SW480 (cell line): Measurements from ENCODE around the gene PTX3.

Experiments
- DNase-seq: peaks from one replicate; pipeline ENCODE4 v3.0.0-alpha.2; 2016; ENCODE audit warnings: low spot score

PTX3 gene

DNA sequence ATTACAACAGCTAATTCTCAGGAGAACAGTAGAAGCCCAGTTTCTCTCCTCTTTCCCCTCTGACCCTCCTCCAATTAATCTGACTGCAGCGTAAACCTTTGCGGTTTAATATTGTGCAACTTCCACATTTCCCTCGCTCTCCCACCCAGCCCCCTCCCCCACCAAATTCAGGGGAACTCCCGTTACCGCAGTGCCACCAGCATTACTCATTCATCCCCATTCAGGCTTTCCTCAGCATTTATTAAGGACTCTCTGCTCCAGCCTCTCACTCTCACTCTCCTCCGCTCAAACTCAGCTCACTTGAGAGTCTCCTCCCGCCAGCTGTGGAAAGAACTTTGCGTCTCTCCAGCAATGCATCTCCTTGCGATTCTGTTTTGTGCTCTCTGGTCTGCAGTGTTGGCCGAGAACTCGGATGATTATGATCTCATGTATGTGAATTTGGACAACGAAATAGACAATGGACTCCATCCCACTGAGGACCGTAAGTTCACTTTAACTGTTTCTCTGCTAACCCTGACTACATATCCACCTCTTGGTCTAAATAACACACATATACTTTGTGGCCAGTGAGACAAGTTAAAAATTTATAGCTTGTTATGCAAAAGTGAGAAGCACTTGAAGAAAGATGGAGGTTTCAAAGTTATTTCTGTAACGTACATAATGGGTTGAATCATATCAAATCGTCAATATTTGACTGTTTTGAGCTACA, at the start of gene PTX3:
Gene PTX3, plus strand, starts transcription at position 268 of the 709 bp plus-strand sequence. Its CDS starts 84 bp downstream, at position 352.
- no peak for DNase-seq

DNA sequence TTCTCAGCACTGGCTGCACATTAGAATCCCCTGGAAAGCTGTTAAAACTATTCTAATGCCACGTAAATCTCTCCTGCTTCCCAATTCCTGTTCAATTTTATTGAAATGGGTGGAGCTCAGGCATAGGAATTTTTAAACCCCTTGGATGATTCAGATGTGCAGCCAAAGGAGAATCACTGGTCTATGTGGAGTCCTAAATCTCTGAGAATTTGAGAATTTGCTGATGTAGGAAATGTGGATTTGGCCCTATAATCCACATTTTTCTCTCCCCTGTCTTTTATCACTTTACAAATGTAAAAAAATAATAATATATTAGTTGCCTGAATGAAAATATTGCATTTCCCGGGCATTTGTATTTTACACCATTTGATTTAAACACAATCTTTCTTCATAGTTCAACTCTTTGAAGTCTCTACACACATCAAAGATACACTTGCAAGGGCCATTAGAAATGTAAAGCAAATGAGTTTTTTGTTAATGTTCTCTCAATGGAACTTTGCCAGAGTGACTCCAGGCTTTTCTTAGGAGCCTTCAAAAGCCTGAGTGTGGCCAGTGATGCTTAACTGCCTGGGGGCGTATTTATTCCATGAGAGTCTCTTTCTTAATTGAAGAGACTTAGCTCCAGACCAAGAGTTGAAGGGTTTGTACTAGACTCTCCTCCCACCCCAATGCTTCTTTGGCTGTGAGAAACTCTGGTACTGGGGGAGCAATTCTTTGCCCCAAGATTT, 48.8 kb upstream of the PTX3 start:
- DNase-seq: no peak

DNA sequence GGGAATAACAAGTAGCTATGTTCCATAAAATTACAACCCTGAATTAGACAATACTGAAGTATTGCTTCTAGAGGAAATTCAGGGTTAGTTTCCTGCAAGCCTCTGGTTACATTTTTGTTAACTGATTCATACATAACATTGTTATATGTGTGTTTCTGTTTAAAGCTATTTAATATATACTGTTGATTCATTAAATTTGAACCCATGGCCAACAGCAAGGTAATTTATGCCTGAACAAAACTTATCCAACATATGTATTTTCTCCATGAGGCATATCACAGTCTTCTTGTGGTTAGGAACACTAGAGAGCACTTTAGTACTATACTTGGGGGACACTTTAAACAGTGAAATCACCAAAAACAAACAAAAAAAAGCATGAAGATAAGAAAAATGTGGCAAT, 47.7 kb upstream of the PTX3 start:
- no peak for DNase-seq

DNA sequence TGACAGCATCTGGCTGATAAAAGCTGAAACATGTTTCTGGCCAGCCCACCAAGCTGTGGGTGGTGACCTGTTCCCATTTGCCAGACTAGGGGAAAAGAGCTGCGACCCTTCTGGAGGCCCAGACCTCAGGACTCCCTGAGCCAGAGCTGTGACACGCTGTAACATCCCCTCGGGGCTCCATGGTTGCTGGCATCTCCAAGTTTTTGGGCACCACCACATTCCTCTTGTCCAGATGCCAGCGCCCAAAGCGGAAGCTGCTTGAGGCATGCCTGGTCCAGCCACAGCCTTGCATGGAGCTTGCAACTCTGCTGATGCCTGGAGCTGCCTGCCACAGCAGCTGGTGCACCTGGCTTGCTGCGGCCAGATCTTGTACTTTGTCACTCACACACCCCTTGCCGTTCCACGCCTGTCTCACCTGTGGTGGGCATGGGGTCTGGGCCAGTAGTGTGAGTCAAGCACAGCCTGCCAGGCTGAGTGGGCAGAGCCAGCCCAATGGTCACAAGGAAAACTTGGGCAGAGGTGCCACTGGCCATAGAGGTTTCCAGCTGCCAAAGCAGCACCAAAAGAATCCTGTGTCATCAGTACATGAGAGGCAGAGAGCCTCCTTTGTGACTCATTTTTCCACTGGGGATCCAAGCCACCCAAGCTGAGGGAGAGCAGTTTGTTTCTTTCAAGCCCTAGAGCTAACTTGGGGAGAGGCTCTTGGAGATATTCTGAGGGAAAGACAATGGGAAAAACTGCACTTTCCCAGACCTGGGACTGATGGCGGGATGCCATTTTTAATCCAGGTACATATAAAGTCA, 45.7 kb upstream of the PTX3 start:
- no peak for DNase-seq

DNA sequence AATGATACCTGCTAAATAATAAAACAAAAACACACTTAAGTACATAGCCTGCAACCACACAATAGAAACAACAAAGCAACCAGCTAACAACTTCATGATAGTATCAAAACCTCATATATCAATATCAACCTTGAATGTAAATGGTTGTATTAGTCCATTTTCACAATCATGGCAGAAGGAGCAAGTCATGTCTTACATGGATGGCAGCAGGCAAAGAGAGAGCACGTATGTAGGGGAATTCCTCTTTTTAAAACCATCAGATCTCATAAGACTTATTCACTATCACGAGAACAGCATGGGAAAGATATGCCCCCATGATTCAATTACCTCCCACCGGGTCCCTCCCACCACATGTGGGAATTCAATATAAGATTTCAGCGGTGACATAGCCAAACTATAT, 44.5 kb upstream of the PTX3 start:
- no peak for DNase-seq

DNA sequence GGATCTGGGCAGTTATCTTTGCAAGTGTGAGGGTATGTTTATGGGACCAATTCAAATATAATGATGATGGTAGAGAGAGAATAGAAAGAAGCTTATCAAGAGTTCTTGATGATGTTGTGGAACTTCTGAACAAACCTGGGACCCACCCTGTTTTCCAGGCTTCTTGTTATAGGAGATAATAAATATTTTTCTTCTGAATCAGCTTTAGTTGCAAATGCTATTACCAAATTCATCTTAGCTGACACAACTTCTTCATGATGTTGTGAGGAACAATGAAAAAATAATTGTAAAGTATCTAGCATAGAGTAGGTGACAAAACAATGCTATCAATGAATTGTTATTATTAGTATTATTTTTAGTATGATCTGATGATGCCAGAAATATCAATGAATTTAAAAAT, 43.5 kb upstream of the PTX3 start:
- no peak for DNase-seq

DNA sequence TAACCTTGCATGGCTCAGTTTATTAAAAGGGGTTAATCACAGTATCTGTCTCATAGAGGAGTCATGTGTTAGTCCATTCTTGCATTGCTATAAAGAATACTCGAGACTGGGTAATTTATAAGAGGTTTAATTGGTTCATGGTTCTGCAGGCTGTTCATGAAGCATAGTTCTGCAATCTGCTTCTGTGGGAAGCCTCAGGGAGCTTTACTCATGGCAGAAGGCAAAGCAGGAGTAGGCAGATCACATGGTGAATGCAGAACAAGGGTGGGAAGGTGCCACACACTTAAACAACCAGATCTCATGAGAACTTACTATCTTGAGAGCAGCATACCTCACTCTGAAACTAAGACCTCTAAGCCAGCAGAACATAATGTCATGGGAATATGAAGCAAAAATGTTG, 42.2 kb upstream of the PTX3 start:
- no peak for DNase-seq

DNA sequence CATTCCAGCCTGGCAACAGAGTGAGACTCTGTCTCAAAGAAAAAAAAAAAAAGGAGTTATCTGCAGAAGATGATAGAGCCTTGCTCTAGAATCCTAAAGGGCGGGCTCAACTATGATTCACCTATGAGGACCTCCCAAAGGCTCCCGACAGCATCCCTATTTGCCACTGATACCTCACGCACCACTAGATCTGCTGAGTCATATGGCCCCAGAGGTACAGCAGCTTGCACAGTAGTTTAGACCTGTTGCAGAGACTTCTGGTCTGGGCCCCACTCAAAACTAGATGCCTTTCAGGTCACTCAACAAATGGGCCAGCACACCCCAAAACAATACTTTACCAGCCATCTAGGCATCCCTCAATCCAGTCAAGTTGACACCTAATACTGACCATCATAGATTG, 38.1 kb upstream of the PTX3 start:
- no peak for DNase-seq

DNA sequence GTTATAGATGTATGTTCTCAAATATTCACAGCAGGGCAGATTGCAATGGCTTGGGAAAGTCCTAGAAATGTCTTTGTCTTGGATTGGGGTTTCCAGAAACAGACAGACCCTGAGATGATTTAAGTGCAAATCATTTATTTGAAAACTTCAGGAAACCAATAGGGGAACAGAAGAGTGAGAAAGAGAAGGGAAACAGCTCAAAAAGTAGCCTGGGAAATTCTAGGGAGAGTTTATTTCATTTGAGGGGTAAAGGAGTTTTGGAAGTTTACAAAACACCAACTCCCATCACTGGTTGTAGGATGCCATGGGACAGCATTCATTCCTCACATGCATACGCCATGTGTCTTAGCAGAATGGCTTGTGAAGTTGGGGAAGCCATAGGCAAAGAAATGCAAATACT, 32.3 kb upstream of the PTX3 start:
- DNase-seq: no peak

DNA sequence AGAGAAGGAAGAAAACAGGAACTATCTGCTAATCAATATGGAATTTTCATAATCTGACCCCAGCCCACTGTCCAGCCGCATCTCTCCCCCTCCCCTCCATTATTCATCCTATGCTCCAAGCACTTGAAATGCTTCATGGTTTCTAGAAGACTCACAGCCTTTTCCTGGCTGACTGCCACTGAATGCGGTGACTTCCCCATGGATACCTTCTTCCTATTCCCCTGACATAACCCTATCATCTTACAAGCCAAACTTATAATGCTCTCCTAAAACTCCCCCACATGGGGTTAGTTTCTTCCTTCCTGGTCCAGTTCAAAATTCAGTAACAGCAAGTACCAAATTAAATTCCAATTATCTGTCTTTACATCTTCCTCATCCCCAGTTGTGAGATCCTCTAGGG, 31.2 kb upstream of the PTX3 start:
- DNase-seq: no peak

DNA sequence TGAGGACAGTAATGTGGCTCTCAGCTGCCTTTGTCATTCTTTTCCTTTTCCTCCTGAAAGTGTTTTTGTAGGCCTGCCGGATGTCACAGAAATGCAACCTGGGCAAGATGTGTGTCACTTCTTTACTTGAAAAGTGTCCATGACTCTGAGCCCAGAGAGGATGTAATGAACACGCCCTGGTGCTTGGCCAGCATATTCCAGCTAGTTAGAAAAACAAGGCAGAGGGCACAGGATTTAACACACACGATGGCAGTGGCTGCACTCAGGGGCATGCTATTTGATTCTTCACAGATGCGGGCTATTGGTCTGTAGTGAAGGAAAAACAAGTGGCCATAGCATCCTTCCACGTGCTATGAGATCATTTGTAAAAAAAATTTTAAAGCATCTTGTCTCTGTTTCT, 30.3 kb upstream of the PTX3 start:
- DNase-seq: no peak

DNA sequence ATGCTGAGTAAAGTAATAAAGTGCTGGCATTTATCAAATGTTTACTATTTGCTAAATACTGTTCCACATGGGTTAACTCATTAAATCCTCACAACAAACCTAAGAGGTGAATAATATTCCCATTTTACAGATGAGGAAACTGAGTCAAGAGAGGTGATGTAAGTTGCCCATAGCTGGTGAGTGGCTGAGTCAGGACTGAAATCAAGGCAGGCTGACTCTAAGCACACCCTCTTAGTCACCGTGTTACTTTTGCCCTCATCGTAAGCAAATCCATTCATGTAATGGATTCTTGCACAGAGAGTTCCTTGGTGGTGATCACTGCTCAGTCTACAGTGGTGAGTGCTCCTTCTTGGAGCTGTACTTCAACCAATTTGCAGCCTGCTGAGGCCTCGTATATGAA, 28.9 kb upstream of the PTX3 start:
- DNase-seq: no peak

DNA sequence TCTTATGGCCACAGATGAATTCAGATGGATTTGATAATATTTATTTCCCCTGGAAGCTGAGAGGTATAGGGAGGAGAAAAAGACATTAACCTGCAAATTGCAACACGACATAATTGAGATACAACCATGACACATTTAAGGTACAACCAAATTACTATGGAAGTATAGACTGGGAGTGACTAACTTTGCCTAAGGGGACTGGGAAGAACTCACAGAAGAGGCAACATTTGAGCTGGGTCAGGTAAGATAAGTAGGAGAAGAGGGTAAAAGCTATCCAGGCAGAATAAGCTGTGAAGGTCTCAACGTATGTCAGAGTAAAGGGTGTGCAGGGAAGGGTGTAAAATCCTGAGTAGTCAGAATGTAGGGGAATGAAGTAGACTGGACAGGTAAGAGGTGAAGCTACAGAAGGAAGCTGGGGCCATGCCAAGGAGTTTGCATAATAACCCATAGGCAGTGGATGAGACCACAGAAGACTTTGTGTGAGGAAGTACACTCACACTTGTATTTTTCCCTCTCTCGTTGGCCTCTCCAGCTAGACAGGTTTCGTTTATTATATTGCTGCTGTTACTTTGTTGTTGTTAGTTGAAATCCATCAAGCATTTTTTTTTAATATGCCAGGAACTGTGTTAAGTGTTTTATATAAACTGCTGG, 28.0 kb upstream of the PTX3 start:
- no peak for DNase-seq

DNA sequence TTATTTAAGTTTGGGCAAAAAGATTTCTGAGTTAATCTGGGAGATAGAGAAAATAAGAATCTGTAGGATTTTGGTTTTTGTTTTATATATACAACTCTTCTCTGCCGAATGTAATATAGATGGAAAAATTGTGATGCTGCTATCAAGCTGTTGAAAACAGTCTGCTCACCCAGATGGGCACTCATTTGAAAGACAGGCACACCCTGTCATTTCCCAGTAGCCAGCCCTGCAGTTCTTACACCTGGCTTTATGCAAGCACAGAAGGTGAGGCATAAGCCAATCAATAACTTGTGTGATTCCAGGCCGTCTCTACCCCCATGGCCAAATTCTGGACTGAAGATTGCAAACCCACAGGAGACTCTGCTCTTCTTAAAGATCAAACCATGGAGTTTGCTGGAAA, 27.1 kb upstream of the PTX3 start:
- no peak for DNase-seq

DNA sequence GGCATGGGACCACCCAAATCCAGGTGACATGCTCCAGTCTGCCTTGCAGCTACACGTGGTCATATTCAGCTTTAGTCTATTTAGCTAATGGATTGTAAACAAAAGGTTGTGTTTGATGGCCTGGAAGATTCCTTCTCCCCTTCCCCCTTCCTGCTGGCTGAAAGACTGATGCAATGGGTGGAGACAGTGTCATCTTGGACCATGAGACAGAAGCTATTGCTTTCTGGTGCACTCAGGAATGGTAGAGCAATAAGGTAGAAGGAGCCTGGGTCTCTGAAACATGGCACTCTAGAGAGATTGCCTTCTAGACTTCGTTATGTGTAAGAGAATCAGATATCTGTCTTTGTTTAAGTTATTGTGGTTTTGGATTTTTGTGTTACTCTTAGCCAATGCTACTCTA, 25.7 kb upstream of the PTX3 start:
- DNase-seq: no peak

DNA sequence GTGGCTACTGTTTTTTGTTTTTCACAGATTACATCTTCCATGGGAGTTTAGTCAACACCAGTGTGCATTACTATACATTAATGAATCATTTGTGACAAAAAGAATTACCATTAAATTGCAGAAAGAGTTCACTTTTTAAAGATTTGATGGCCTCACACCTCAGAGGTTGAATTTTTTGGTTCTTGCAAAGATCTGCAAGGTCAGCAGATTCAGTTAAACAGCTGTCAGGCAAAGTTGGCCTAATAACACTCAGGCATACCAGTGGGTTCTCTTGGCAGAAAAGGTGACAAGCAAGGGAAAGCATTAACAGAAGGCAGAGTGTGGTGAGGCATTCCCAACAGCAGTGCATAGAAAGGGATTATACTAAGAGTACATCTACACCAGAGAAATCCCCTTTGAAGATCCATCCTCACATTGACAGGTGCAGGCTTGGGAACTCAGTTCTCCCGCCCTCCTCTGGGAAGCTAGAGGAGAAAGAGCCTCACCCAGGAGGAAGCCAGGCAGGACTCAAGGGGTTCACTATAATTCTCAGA, 24.3 kb upstream of the PTX3 start:
- no peak for DNase-seq

DNA sequence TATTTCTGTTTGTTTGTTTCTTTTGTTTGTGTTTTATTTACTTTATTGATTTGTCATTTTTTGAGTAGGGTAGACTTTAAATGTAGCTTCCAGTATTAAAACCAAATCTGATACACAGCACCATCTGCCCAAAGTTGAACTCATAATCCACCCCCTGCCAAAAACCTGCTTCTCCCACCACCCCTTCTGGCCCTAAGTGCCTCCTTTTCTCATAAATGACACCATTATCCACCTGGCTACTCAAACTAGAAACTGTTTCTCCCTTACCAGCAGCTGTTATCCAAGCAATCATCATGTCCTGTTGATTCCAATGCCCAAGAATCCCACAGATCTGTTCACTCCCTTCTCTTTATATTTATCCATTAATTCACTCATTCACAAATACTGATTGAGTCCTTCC, 21.8 kb upstream of the PTX3 start:
- no peak for DNase-seq

DNA sequence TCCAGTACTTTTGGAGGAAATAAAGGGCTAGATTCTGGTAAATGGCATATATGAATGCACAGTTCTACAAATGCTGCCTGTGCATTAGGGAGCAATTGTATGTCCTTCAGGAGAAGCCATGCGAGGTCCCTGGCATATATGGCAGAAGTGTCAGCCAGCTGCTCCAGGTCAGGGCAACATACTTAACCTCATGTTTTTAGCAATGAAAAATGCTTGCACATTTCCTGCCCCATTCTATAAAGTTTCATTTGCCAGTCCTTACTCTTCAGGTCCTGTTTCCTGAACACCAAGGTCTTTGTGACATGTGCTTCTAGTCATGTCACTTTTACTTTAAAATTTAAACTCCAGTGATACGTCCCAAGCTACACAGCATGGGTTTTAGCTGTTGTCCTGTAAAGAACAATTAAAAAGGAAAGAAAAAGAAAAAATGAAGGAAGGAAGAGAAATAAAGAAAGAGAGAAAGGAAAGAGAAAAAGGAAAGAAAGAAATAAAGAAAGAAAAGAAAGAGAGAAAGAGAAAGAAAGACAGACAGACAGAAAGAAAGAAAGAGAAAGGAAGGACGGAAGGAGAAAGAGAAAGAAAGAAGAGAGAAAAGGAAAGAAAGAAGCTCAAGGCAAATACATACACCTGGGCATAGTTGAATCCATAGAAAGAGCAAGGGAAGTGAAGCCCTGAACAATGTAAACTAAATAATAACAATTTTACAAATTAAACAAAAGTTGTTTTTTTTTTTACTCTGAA, 20.1 kb upstream of the PTX3 start:
- no peak for DNase-seq

DNA sequence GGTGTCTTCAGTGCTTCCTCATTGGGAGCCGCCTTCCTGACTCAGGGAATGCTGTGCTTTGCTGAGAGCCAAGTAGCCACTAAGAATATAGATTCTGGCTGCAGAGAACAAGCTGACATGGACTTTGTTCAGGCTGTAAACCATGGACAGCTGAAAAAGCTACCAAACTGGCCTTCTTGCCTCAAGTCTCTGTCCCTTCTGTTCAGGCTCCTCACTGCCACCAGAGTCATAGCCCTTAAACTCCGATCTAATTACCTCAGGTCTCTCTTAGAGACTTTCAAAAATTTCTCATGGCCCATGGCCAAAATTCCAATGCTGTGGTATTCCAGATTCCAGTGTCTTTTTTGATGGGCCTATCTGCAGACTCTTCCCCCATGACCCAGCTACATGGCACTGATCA, 19.4 kb upstream of the PTX3 start:
- DNase-seq: no peak

DNA sequence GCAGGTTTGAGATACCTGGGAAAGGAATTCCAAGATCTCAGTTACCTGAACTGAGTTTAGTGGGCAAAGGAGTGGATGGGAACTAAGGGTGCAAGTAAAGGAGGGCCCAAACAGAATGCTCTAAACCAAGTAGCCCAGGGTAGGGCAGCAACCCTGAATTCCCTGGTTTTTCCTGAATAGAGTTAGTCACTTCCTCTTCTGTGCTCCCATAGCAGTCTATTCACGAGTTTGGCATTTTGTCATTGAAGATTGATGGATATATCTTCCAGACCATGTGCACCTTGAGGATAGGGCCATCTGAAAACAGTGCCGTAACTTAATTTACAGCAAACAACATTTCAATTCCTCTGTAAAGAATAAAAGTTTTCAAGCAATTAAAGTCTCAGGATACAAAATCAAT, 18.5 kb upstream of the PTX3 start:
- DNase-seq: no peak

DNA sequence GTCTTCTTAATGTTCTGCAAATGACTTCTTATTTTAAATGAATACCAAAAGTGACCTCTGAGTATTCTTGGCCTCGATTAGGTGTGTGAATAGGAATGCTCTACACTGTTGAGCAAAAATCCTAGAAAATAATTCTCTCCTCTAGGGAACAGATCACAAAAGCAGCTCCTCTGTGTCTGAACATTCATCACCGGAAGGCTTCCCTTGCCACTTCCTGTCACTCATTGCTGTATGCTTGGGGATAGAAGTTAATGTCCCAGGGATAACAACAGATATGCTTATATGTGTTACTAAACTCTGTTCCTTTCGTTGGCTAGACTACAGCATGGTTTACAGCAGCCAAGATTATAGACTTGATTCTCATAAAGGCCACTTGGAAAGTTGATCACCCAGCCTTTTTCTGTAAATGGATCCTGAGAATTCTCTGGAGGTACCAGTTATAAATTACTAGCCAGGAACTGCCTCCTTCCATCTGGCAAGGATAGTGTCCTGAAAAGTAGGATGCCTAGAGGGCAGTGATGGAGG, 16.0 kb upstream of the PTX3 start:
- DNase-seq: no peak
